GM23248 (cell line): ENCODE data around the gene PTBP1.

Experiments
- EZH2 ChIP-seq: fragments of 200-600 bp; sonication (generic); IDR thresholded peaks from 2 replicates; pipeline ENCODE4 v1.6.1; 2018; ENCODE audit warnings: antibody characterized with exemption, mild to moderate bottlenecking; ENCODE audit not compliant: insufficient read depth, poor library complexity, severe bottlenecking
- EZH2phosphoT487 ChIP-seq: fragments of 200-600 bp; sonication (generic); IDR thresholded peaks from 2 replicates; pipeline ENCODE4 v1.6.1; 2018; ENCODE audit warnings: antibody characterized with exemption, moderate library complexity, mild to moderate bottlenecking, low read depth; ENCODE audit not compliant: insufficient read depth

- TF ChIP-seq EZH2phosphoT487 (no peak), EZH2 (no peak)
These were observed 27.6 kb downstream of the PTBP1 start for GRCh38 chr19:824885-825284.
